IPS DF 19.7 (cell line): Measurements from ENCODE around the gene TEKT3.

Source experiments
- DNase-seq: peaks from one replicate; pipeline ENCODE4 v3.0.0-alpha.2; 2013; ENCODE audit warnings: low read depth, low spot score

TEKT3 gene

DNA sequence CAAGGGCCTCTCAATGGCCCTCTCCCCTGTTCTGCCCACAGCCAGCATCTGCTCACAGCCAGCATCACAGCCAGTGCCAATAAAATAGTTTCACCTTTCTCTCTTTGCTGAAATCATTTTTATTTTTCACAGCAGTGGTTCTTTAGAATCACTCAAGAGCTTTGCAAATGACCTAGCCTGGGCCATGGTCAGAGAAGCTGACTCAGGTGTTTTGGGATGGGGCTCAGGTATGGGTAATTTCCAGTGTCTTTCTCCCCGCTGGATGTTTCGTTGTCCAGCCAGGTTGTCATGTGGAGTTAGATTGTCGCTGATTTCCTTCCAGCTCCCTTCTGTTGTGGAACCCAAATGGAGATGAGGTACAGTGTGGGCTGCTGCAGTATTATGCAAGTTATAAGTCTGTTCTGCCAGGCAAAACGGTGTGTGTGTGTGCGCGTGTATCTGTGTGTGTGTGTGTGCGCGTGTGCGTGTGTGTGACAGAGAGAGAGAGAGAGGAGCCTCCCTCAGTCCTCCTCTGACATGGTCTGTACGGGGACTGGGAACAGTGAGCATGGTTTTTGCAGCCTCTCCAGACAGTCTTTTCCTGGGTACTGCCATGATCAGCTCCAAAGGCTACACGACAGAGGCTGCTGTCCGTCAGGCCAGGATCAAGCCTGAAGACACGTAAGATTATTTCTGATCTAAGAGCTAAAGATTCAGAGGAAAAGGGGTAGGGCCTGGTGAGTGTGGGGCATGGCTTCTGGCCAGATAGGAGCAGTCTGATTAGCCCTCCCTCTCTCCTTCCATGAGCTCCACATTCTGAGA, 74.9 kb downstream of the TEKT3 start:
- no peak for DNase-seq

DNA sequence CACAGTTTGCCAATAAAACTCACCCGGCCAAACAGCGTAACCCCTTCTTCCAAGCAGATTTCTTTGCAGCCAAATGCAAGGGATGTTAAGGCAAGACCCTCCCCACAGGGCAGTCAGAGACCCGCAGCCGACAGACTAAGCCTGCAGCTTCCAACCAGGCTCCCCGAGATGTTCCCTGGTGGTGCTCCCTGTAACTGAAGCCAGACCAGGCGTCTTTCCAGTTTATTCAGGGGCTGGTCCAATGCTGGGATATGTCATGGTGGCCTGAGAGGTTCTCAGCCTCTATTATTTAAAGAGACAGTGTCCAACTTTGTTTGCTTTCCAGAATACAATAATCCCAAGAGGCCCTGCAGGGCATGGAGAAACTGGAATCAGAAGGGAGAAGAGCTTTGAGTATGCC, 76.3 kb downstream of the TEKT3 start, which contains the start of gene PMP22:
TSS of gene PMP22 (minus strand) at position 196 of the 400 bp plus-strand sequence. CDS start 4,599 bp downstream, outside the sequence.
- no peak for DNase-seq

DNA sequence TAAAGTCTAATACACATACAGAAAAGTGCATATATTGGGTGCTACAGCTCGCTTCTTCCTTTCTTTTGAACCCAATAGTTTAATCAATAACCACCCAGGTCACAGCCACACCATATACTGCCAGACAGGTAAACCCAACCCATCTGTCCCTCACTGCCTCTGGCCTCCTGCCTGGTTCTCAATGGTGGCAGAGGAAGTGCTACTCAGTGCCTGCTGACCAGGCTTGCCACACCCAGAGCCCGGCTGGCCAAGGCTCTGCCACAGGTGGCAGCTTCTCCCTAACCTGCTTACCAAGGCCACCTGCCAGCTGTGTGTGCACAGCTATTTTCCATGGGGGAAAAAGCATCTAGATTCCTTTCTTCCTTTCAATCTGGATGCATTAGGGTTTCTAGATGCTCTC, 76.9 kb downstream of the TEKT3 start:
- DNase-seq, result no peak

DNA sequence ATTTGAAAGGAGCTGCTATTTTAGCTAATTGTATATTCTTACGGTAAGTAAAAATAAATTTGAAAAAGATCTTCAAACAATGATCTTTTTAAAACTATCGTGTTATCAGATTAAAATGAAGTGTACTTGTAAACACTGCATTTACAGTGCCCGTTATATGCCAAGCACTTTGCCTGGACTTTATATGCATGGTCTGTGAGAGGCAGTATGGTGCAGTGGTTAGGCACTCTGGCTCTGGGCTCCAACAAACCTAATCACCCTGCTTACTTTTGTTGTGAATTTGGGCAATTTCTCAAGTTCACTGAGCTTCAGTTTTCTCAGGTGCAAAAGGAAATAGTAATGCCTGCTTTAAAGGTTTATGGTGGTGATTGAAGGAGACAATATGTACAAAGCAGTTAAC, 77.7 kb downstream of the TEKT3 start:
- DNase-seq, result no peak

DNA sequence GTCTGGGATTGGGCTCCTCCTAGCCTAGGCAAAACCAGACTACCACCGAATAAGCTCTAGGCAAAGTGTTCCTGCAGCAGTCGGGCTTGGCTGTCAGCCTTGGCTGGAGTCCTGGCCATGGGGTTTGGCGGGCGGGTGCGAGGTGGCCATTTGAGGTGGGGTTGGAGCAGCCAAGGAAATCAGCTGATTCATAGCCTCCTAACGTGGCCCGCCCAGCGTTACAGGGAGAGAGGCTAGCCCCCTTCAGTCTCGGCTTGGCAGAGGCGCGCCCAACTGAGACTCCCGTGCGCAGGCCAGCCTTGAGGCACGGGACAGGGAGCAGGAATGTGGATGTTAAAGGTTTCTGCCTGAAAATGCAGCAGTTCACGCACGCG, 78.2 kb downstream of the TEKT3 start:
- DNase-seq, result no peak

DNA sequence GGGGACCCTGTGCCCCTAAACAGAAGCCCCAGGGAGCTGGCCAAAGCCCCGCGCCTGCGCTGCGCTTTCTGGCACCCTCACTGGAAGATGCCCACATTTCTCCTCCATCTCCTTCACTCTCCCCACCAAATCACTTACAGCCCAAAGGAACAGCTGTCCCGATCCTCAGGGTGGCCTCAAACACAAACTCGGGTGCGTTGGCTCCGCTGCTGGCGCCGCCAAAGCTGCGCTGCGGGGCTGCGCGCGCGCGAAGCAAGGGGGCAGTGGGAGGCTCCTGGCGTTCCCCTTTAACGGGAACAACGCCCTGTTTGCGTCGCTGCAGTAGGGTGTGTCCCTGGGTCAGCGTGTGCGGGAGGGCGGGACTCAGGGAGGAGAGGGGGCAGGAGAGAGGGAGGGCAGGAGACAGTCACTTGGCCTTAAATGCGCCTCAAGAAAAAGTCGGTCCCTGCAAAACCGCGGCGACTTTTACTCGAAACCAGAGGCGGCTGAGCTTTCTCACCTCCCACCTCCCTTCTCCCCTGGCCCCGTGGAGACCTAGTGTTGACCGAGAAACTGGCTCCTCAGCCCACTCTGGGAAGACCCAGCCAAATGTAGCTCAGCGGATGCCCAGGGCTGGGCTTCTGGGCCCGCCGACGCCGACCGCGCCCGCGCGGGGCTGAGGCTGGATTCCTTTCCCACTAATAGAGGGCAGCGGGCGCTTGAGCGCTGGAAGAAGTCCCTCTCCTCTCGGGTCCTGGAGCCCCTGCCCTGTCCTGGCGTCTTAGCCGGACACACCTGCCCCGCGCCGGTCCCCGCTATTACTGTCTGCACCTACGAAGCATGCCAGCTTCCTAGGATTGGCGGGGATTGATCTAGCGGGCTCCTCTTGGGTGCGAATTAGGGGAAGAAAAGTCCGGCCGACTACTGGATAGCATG, 78.8 kb downstream of the TEKT3 start:
- no peak for DNase-seq

DNA sequence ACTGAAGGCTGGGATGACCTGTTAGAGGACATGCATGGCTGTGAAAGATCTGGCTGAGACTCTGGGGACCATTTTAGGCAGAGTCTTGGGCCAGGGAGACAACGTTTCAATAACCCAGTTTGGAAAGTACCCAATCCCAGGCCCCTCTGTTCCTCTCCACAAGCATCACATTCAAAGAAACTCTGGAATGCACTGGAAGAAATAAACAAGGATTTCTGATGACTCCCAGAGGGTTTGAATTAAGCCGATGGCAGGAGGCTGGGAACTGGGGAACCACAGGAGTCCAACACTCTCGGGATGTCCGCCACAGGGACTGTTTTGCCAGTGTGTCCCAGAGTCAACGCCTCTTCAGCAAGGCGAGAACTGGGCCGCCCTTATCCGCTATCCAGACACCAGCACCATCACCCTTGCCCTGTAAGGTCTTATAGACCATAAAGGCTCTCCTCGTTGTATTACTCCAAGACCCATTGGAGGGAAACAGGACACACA, 79.6 kb downstream of the TEKT3 start:
- no peak for DNase-seq

DNA sequence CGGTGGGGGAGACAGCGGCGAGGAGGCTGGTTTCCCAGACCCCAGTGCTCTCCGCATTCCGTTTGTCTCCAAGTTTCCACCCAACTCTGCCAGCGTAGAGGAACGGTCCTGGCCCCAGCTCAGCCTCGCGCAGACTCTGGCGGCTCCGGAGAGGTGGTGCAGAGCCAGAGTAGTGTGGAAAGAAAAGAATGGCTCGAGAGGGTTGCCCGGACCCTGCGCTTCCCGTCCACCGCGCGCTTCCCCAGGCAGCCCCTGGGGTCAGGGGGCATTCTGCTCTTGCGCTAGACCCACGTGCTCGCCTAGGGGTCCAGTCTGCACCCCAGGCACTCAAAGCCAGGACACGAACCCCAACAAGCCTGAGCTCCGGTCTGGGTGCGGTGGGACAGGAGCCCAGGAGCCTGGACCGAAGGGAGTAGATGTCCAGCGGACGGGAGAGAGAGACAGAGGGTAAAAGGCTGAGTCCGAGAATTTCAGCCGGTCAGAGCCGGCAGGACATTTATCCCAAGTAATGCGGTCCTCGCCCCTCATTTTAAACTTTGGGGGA, 80.1 kb downstream of the TEKT3 start:
- DNase-seq, result no peak

DNA sequence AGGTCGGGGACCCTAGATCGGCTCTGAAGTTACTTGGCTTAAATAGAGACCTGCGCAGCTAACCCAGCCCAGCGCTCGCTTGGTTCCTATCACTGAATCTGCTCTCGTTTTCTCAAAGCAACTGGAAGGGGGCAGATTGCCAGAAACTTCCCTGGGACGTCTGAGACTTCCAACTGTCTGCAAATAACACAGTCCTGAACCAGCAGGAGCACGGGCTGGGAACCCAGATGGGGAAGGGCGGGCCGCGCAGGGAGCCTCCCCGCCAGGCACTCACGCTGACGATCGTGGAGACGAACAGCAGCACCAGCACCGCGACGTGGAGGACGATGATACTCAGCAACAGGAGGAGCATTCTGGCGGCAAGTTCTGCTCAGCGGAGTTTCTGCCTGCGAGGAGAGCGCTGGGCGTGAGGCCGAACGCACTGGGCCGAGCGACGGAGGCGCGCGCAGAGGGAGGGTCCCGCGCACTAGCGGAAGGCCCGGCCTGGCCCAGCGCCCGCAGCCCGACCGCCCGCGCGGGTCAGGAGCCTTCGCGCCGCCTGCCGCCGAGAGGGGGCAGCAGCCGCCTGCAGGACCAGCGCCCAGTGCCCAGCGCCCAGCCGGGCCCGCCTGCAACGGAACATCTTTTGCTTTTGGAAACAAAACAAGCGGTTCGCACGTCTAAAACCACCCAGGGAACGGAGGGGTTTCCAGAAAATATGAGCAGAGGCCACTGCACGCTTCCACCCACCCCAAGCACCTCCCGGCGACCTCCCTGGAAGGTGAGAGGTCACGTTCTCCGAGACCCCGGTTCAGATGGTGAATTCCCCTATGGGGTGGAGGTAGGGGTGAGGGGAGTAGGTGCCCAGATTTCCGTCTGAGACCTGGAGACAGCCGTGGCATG, 80.8 kb downstream of the TEKT3 start:
- DNase-seq, result no peak

DNA sequence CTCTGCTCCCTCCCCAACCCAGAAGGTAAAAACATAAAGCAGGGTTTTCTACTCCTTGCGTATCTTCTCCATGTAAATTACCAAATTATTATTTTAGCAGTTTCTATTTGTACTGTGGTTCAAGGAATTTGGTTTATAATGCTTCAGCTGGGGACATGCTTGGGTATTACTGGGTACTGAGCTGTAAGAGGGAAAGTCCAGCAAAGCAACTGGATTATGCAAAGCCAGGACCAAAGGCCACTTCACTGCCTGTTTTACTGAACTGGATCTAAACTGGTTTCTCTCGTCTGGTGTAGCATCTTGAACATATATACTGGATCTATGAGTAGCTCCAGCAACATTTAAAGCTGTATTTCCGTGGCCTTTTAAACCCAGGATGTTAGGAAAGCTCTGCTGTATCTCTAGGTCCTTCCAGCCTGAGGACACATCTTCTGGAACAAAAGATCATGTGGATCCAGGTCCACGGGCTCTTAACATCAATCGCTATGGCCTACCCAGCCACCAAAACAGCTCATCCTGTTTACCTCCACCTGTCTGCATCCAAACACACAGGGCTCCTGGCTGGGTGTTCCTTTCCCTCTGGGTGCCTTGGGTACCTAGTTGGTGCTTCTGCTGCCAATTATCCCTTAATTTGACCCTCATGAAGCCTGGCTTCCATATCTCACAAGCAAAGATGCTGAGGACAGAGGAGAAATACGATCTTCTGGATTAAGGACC, 83.4 kb downstream of the TEKT3 start:
- no peak for DNase-seq

DNA sequence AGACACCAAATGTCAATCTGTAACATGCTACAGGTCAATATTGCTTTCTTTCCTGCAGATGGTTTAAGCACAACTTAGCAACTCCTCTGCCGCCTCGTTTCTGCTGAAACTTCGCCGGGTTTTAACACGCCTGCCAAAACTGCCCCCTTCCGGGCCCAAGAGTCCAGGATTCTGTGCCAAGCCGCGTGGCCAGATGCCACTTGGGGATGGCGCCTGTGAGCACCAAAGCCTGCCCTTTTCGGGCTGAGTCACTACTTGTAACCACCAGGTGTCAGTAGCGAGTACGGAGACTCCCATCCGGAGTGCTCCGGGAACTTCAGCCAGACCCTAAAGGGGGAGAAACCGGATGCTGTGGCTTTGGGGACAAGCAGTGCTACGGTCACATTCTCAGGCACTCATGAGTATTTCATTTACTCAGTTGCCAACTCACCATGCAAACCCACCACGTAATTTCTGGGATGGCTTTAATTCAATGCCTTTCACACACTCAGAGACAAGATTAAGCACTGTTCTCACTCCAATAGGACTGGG, 84.1 kb downstream of the TEKT3 start:
- DNase-seq, result no peak

DNA sequence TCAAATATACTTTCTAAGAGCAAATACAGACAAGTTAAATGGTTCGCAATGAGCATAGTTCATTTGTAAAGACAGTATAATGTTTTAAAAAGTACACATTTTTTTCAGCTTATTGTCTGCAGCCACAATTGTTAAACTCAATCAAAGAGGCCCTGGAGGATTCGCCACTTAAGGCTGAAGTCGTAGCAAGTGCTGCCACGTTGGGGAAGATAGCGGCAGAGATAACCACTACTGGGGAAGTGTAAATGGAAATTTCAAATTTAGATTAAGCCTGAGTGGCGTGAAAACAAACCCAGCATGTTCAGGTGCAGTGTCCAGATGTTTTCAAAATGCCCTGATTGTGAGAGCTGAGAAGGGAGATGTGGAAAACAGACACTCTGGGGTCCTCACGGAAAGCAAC, 84.7 kb downstream of the TEKT3 start:
- no peak for DNase-seq

DNA sequence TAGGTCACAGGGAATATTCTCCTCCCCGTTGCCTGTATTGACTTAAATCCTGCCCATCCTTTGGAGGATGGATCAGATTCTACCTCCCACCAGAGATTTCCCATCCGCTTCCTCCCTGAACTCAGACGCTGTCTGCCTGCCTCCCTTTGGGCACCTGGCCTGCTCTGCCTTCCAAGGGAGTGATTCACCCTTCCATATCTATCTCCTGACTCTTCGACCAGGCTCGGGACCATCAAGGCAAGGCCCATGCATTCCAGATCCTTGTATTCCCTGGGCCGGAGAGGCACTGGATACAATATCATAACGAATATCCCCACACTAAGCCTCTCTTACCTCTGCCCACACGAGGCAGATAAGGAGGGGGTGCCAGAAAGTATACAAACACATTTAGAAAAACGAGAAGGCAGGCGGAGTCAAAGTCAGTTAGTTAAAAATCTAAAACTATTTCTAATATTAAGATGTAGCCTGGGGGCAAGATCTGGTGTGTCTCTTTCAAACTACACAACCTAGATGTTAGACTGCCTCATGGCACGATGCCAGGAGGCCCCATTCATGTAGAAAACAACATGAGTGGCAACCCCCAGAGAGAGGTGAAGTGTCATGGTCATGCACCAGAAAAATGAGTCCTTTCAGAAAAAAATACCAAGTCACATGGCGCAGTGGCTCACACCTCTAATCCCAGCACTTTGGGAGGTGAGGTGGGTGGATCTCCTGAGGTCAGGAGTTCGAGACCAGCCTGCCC, 85.5 kb downstream of the TEKT3 start:
- no peak for DNase-seq
